Measurements from ENCODE around the gene SHQ1. TPM values are rescaled to one million over a fixed set of nuclear protein-coding genes. Genes with fewer than 3 reads are reported as not detected.

The SHQ1 gene
- total and polyA plus RNA-seq, 2 experiments from 2014 or later = 18.3 to 28.7 TPM

GRCh38 chr3:72887343-72887704 is 39.1 kb upstream of the SHQ1 start:
- no peaks in the 10 kb centered on the region; the same call in 1 of the 2 replicates for H4K20me1 ChIP-seq (replicated peaks; ENCODE audit: insufficient read depth)
- peak overlapping the region; percentile 56 for H3K4me3 ChIP-seq
- no peaks in the 10 kb centered on the region for H3K79me2 ChIP-seq (replicated peaks; ENCODE audit: insufficient read depth)
- peak overlapping the region; percentile 100 for H2AFZ ChIP-seq
- H3K9me2 ChIP-seq (ENCODE audit: insufficient read depth) = no peaks in the 10 kb centered on the region
- no peaks in the 10 kb centered on the region; the same call in 1 of the 2 replicates for H3K36me3 ChIP-seq (ENCODE audit: insufficient read depth)
- Mint-ChIP-seq H3K4me3 (peak overlapping the region; percentile 78), H3K36me3 (ENCODE audit: low read depth) (no peaks in the 10 kb centered on the region), H3K9me3 (peaks cover 4% of the 10 kb centered on the region; the same call in 1 of the 3 replicates), H3K27ac (no peak overlapping the region), H3K4me1 (peaks cover 24% of the 10 kb centered on the region), H3K27me3 (ENCODE audit: insufficient read depth, low read depth, poor library complexity) (peaks cover 17% of the 10 kb centered on the region)
- H3K27ac ChIP-seq (ENCODE audit: low read depth) = no peak overlapping the region
- no peaks in the 10 kb centered on the region for H3F3A ChIP-seq (replicated peaks; ENCODE audit: low read depth)
- ATAC-seq (no peak), DNase-seq (ENCODE audit: low spot score) (no peak)
- peaks cover 45% of the 10 kb centered on the region for H3K27me3 ChIP-seq (ENCODE audit: insufficient read depth)
- H3K4me1 ChIP-seq (ENCODE audit: insufficient read depth) = peaks cover 20% of the 10 kb centered on the region
- peak overlapping the region; percentile 92 for H3K4me2 ChIP-seq
- TF ChIP-seq REST (IDR thresholded peaks at IDR 0.05; ENCODE audit: unreplicated experiment) = no peak
- no peak for TF ChIP-seq EZH2 (IDR thresholded peaks at IDR 0.05; ENCODE audit: low read depth, unreplicated experiment)
- TF ChIP-seq, protein P1, sequence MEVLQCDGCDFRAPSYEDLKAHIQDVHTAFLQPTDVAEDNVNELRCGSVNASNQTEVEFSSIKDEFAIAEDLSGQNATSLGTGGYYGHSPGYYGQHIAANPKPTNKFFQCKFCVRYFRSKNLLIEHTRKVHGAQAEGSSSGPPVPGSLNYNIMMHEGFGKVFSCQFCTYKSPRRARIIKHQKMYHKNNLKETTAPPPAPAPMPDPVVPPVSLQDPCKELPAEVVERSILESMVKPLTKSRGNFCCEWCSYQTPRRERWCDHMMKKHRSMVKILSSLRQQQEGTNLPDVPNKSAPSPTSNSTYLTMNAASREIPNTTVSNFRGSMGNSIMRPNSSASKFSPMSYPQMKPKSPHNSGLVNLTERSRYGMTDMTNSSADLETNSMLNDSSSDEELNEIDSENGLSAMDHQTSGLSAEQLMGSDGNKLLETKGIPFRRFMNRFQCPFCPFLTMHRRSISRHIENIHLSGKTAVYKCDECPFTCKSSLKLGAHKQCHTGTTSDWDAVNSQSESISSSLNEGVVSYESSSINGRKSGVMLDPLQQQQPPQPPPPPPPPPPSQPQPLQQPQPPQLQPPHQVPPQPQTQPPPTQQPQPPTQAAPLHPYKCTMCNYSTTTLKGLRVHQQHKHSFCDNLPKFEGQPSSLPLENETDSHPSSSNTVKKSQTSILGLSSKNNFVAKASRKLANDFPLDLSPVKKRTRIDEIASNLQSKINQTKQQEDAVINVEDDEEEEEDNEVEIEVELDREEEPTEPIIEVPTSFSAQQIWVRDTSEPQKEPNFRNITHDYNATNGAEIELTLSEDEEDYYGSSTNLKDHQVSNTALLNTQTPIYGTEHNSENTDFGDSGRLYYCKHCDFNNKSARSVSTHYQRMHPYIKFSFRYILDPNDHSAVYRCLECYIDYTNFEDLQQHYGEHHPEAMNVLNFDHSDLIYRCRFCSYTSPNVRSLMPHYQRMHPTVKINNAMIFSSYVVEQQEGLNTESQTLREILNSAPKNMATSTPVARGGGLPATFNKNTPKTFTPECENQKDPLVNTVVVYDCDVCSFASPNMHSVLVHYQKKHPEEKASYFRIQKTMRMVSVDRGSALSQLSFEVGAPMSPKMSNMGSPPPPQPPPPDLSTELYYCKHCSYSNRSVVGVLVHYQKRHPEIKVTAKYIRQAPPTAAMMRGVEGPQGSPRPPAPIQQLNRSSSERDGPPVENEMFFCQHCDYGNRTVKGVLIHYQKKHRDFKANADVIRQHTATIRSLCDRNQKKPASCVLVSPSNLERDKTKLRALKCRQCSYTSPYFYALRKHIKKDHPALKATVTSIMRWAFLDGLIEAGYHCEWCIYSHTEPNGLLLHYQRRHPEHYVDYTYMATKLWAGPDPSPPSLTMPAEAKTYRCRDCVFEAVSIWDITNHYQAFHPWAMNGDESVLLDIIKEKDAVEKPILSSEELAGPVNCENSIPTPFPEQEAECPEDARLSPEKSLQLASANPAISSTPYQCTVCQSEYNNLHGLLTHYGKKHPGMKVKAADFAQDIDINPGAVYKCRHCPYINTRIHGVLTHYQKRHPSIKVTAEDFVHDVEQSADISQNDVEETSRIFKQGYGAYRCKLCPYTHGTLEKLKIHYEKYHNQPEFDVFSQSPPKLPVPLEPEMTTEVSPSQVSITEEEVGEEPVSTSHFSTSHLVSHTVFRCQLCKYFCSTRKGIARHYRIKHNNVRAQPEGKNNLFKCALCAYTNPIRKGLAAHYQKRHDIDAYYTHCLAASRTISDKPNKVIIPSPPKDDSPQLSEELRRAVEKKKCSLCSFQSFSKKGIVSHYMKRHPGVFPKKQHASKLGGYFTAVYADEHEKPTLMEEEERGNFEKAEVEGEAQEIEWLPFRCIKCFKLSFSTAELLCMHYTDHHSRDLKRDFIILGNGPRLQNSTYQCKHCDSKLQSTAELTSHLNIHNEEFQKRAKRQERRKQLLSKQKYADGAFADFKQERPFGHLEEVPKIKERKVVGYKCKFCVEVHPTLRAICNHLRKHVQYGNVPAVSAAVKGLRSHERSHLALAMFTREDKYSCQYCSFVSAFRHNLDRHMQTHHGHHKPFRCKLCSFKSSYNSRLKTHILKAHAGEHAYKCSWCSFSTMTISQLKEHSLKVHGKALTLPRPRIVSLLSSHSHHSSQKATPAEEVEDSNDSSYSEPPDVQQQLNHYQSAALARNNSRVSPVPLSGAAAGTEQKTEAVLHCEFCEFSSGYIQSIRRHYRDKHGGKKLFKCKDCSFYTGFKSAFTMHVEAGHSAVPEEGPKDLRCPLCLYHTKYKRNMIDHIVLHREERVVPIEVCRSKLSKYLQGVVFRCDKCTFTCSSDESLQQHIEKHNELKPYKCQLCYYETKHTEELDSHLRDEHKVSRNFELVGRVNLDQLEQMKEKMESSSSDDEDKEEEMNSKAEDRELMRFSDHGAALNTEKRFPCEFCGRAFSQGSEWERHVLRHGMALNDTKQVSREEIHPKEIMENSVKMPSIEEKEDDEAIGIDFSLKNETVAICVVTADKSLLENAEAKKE (CRISPR knock-in tag; IDR thresholded peaks at IDR 0.05) = no peak
- no peak for TF ChIP-seq ETS1 (IDR thresholded peaks at IDR 0.05)
- TF ChIP-seq ZNF331 (CRISPR knock-in tag; IDR thresholded peaks at IDR 0.05; ENCODE audit: low read depth) = no peak
- TF ChIP-seq STAT1 (IDR thresholded peaks at IDR 0.05; ENCODE audit: unreplicated experiment) = no peak
- TF ChIP-seq ZNF114 (CRISPR knock-in tag; IDR thresholded peaks at IDR 0.05) = no peak
- TF ChIP-seq CTCF (conservative IDR thresholded peaks at IDR 0.05; ENCODE audit: low read depth in 2 of 2) = no peak
- TF ChIP-seq JUNB (IDR thresholded peaks at IDR 0.05; ENCODE audit: unreplicated experiment) = no peak
- no peak for TF ChIP-seq NANOG (IDR thresholded peaks at IDR 0.05; ENCODE audit: borderline replicate concordance)
- no peak for TF ChIP-seq POLR2AphosphoS5 (IDR thresholded peaks at IDR 0.05; ENCODE audit: low read depth)
- TF ChIP-seq EZH2phosphoT487 (IDR thresholded peaks at IDR 0.05; ENCODE audit: unreplicated experiment) = no peak
- TF ChIP-seq CREB1 (CRISPR knock-in tag; IDR thresholded peaks at IDR 0.05; ENCODE audit: low read depth) = no peak
